Smooth muscle cell (in vitro differentiated cells): ENCODE measurements around the gene EMX1. TPM values are rescaled to one million over a fixed set of nuclear protein-coding genes. Genes with fewer than 3 reads are reported as not detected.

Source experiments
- DNase-seq: peaks from one replicate; lab custom pipeline; 2025; ENCODE audit not compliant: unreplicated experiment; lab: John Stamatoyannopoulos, UW
- H2AFZ ChIP-seq: fragments of 200-600 bp; sonication (generic); 2 replicates; pipeline ENCODE4 v1.6.0; 2016; ENCODE audit warnings: antibody characterized with exemption, low read depth, mild to moderate bottlenecking
- H3F3A ChIP-seq: fragments of 200-600 bp; sonication (generic); 2 replicates; pipeline ENCODE4 v1.6.0; 2017; ENCODE audit warnings: antibody characterized with exemption, low read depth
- H3K27ac ChIP-seq: fragments of 200-600 bp; sonication (generic); 2 replicates; pipeline ENCODE4 v1.5.1; 2016; ENCODE audit warnings: low read depth, mild to moderate bottlenecking
- H3K27me3 ChIP-seq: fragments of 200-600 bp; sonication (generic); 2 replicates; pipeline ENCODE4 v1.6.1; 2016; ENCODE audit warnings: low read depth, mild to moderate bottlenecking
- H3K36me3 ChIP-seq: fragments of 200-600 bp; sonication (generic); 2 replicates; pipeline ENCODE4 v1.5.1; 2016; ENCODE audit warnings: low read depth
- H3K4me1 ChIP-seq: fragments of 200-600 bp; sonication (generic); 2 replicates; pipeline ENCODE4 v1.5.1; 2016; ENCODE audit warnings: low read depth
- H3K4me2 ChIP-seq: fragments of 200-600 bp; sonication (generic); 2 replicates; pipeline ENCODE4 v1.6.0; 2016; ENCODE audit warnings: mild to moderate bottlenecking
- H3K4me3 ChIP-seq: fragments of 200-600 bp; sonication (generic); 2 replicates; pipeline ENCODE4 v1.5.1; 2016; ENCODE audit warnings: mild to moderate bottlenecking
- H3K79me2 ChIP-seq: fragments of 200-600 bp; sonication (generic); 2 replicates; pipeline ENCODE4 v1.6.0; 2016; ENCODE audit warnings: low read depth, mild to moderate bottlenecking
- H3K9ac ChIP-seq: fragments of 200-600 bp; sonication (generic); 2 replicates; pipeline ENCODE4 v1.6.0; 2016; ENCODE audit warnings: low read depth
- H3K9me3 ChIP-seq: fragments of 200-600 bp; sonication (generic); replicated peaks from 2 replicates; pipeline ENCODE4 v1.5.1; 2016; ENCODE audit warnings: low read depth
- H4K20me1 ChIP-seq: fragments of 200-600 bp; sonication (generic); 2 replicates; pipeline ENCODE4 v1.6.0; 2016; ENCODE audit warnings: low read depth
- CTCF ChIP-seq: fragments of 200-600 bp; sonication (generic); IDR thresholded peaks from 2 replicates; pipeline ENCODE4 v1.5.1; 2017; ENCODE audit warnings: borderline replicate concordance, mild to moderate bottlenecking, antibody characterized with exemption; ENCODE audit not compliant: insufficient read depth, poor library complexity, severe bottlenecking
- WGBS: methylation state at CpG from one replicate; pipeline ENCODE4 v1.1.7; 2016; ENCODE audit warnings: low lambda C conversion rate; 5-methylcytosine and 5-hydroxymethylcytosine counted together
- polyA plus RNA-seq: library from polyadenylated mRNA; unstranded; fragments of >200 nt; fragmentation: Nextera tagmentation; extraction: Ambion mirVana; gene quantifications from 2 replicates; pipeline ENCODE4 v1.2.1, GENCODE V29; 2016
- total RNA-seq: library from RNA; depleted of rRNA; stranded (reverse); fragments of >200 nt; gene quantifications from 2 replicates; pipeline ENCODE4 v1.2.3, GENCODE V29; 2014

The EMX1 gene
- total and polyA plus RNA-seq, 2 experiments from 2014 or later, result not detected

- Histone ChIP-seq H3K27ac (no peak overlapping the region), H3K4me2 (no peak overlapping the region), H3K27me3 (no peaks in the 10 kb centered on the region), H3K36me3 (no peaks in the 10 kb centered on the region), H4K20me1 (no peaks in the 10 kb centered on the region), H2AFZ (no peak overlapping the region), H3K79me2 (no peaks in the 10 kb centered on the region), H3K9me3 (no peaks in the 10 kb centered on the region), H3K9ac (no peak overlapping the region), H3K4me1 (peaks cover 22% of the 10 kb centered on the region), H3K4me3 (no peak overlapping the region), H3F3A (no peaks in the 10 kb centered on the region)
- TF ChIP-seq CTCF, result no peak
- WGBS, result 96% methylated on average over 13 of the region's 13 CpGs
- DNase-seq, result no peak
Observed at GRCh38 chr2:72958542-72959385, 41.4 kb downstream of the EMX1 start.

- H3K4me3 ChIP-seq, result no peak overlapping the region
- H4K20me1 ChIP-seq, result no peaks in the 10 kb centered on the region
- no peak for TF ChIP-seq CTCF
- DNase-seq, result no peak
- H3K79me2 ChIP-seq, result no peaks in the 10 kb centered on the region
- 96% methylated on average over 8 of the region's 8 CpGs for WGBS
- H3K9ac ChIP-seq, result no peak overlapping the region
- H3K27ac ChIP-seq, result no peak overlapping the region
- H3K4me2 ChIP-seq, result no peak overlapping the region
- H3F3A ChIP-seq, result no peaks in the 10 kb centered on the region
- H3K9me3 ChIP-seq, result no peaks in the 10 kb centered on the region
- H3K27me3 ChIP-seq, result no peaks in the 10 kb centered on the region
- H2AFZ ChIP-seq, result no peak overlapping the region
- peaks cover 14% of the 10 kb centered on the region for H3K4me1 ChIP-seq
- H3K36me3 ChIP-seq, result no peaks in the 10 kb centered on the region
Observed at GRCh38 chr2:72959554-72959953, 42.2 kb downstream of the EMX1 start.

- H3K9ac ChIP-seq, result no peak overlapping the region
- no peak overlapping the region for H3K27ac ChIP-seq
Observed at GRCh38 chr2:72959995-72960981, 43.0 kb downstream of the EMX1 start.

More at GRCh38 chr2:72959995-72960981, 43.0 kb downstream of the EMX1 start:
- no peak overlapping the region for H3K4me2 ChIP-seq
- H3K27me3 ChIP-seq, result no peaks in the 10 kb centered on the region
- no peak for DNase-seq
- no peaks in the 10 kb centered on the region for H3K36me3 ChIP-seq
- peaks cover 10% of the 10 kb centered on the region for H3K4me1 ChIP-seq
- no peak overlapping the region for H2AFZ ChIP-seq
- no peak overlapping the region for H3K4me3 ChIP-seq
- no peaks in the 10 kb centered on the region for H3F3A ChIP-seq
- no peaks in the 10 kb centered on the region for H3K79me2 ChIP-seq
- H3K9me3 ChIP-seq, result no peaks in the 10 kb centered on the region
- TF ChIP-seq CTCF, result no peak
- WGBS, result 98% methylated on average over 26 of the region's 26 CpGs
- H4K20me1 ChIP-seq, result no peaks in the 10 kb centered on the region
